ENCODE measurements around the gene TEX50.
"Not testable (repeated sequence)": the region's sequence is repeated elsewhere in the genome, so short reads cannot be mapped to it uniquely, and the experiment has no call there.

Gene TEX50

DNA sequence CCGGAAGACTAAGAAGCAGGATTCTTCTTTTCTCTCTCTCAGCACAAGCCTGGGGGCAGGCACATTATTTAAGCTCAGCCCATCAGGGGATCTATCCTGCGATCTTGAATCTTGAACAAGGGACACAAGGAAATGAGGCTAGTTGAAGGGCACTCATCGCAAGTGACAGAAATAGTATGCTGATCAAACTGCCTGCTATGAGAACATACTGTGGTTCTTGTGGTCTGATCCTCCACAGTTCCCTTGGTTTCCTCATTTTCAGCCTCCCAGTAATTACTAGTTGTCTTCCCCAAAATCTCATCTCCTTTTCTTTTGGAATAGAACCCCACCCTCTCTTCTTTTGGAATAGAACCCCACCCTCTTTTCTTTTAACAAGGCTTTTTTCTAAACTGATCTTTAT lies 28.0 kb downstream of the TEX50 start:
- peak; percentile 87 for DNase-seq

DNA sequence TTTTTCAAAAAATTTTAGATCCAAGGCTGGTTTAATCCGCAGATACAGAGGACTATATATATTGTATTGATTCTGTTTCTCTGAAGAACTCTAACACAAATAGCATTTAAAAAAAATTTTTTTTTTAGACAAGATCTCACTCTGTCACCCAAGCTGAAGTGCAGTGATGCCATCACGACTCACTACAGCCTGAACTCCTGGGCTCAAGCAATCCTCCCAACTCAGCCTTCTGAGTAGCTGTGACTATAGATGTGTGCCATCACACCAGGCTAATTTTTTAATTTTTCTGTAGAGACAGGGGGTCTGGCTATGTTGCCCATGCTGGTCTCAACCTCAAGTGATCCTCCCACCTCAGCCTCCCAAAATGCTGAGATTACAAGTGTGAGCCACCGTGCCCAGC lies 31.5 kb downstream of the TEX50 start:
- no peak for DNase-seq

DNA sequence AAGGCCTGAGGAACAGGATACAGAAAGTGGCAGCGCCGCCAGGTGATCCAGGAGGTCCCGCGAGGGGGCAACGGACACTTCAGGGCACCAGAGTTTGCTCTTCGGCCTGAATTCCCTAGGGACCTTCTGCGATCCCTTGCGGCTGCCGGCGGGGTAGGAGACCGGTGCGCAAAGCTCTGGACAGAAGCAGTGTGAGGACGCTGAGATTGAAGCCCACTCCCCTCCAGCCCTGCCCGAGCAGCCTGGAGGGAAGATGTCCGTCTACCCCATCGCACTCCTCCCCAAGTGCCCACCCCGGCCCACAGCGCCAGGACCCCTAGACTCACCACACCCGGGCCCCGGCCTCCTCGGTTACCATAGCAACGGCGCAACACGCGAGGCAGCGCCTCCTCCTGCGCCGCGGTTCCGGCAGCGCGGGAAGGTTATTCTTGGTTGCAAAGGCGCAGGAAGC lies 34.4 kb downstream of the TEX50 start, which contains the start of gene ANKRD45:
Gene ANKRD45 (minus strand): TSS at position 361 of the 451 bp plus-strand sequence. CDS start 10,433 bp downstream, outside the sequence.
- DNase-seq, result no peak

DNA sequence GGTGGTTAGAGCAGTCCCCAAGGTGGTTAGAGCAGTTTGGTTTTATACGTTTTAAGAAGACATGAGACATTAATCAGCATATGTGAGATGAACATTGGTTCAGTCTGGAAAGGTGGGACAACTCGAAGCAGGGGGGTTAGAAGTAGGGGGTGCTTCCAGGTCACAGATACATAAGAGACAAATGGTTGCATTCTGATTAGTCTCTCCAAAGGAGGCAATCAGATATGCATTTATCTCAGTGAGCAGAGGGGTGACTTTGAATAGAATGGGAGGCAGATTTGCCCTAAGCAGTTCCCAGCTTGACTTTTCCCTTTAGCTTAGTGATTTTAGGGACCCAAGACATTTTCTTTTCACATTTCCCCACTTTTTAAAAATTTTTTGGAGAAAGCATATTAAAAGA lies 39.4 kb downstream of the TEX50 start:
- not testable (repeated sequence) for DNase-seq

DNA sequence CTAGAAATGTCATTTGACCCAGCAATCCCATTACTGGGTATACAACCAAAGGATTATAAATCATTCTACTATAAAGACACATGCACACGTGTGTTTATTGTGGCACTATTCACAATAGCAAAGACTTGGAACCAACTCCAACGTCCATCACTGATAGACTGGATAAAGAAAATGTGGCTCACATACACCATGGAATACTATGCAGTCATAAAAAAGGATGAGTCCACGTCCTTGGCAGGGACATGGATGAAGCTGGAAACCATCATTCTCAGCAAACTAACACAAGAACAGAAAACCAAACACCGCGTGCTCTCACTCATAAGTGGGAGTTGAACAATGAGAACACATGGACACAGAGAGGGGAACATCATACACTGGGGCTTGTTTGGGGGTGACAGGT lies 45.0 kb downstream of the TEX50 start:
- not testable (repeated sequence) for DNase-seq

DNA sequence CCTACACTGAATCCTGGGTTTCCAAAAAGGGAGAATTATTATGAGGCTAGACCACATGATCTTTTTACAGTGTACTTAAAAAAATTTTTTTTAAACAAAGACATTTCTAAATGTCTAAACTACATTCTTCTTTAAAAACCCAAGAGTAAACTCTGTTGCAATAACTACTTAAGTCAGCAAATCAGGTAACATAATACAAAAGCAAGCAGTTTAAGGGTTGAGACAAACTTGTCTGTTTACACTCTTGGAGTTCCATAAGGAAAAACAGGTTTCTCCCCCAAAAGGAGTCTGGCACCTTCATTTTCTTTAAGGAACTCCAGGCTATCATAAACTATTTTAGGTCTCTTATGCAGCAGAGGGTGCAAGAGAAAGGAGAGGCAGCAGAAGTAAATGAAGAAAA lies 47.0 kb downstream of the TEX50 start:
- DNase-seq, result no peak

DNA sequence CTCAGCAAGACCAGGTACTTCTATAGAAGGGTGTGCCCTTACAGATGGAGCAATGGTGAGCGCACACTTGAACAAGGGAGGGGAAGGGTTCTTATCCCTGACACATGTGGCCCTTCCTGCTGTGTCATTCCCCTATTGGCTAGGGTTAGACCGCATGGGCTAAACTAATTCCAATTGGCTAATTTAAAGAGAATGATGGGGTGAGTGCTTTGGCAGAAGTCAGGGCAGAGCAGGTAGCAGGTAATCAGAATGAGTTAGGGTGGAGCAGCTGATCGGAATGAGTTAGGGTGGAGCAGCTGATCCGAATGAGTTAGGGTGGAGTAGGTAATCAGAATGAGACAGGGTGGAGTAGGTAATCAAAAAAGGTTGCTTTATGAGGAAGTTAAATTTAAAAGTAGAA lies 48.7 kb downstream of the TEX50 start:
- not testable (repeated sequence) for DNase-seq

DNA sequence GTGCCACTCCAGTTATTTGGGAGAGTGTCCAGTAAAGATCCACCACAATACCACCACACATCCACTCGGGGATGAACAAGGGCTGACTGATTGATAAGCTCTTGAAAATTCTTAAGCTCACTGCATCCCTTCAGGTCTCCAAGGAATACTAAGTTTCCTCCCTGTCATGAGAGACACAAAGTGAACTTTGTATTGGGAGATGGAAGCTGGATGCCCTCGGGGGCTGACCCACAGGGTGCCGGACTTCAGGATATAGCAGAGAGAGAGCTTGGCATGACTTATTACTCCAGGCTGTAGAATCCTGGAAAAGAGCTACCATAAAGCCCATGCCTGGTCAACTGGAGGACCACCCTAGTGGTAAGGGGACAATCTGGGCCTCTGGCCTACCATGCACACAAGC lies 50.0 kb downstream of the TEX50 start:
- not testable (repeated sequence) for DNase-seq
